Measurements from ENCODE around the gene THEM5.

Gene THEM5

GRCh38 chr1:151838222-151839081, 15.1 kb downstream of the THEM5 start:
- peak; percentile 47 for DNase-seq

GRCh38 chr1:151837884-151838221, 15.7 kb downstream of the THEM5 start:
- DNase-seq: no peak

DNA sequence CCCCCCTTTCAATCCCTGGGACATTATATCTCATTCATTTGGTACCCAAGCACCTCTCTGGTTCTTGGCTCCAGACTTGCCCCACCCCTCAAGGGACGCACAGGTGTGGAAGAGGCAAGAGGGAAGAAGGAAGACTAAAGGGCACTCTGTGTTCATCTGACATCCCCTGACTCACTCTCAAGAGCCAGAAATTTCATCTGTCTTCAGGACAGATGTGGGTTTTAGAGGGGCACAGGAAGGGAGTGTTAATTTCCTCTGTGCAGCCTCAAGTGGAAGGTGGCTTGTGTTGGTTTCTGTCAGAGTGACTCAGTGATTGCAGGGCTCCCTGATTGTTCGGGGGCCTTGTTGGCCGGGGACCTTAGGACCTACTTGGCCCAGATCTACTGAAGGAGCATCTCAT, 16.3 kb downstream of the THEM5 start:
- DNase-seq: peak; percentile 44

GRCh38 chr1:151835596-151835995, 17.9 kb downstream of the THEM5 start:
- DNase-seq: no peak

DNA sequence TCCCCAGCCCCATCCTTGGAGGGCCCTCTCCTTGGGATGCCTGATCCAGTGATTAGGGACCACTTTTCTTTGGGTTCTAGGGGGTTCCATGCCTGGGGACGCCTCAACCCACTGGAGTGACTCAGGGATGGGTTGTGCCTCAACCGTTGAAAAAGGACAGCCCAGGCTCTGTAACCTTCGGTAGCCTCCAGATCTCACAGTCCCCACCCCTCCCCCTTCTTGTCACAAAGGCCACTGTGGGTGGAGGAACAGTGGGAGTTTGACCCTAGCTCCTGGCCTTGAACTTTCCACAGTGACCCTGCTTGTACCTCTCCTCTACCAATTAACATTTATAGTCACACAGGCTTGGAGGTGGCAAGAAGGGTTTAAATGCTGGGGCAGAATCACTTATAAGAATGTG, 19.3 kb downstream of the THEM5 start:
- DNase-seq: no peak

DNA sequence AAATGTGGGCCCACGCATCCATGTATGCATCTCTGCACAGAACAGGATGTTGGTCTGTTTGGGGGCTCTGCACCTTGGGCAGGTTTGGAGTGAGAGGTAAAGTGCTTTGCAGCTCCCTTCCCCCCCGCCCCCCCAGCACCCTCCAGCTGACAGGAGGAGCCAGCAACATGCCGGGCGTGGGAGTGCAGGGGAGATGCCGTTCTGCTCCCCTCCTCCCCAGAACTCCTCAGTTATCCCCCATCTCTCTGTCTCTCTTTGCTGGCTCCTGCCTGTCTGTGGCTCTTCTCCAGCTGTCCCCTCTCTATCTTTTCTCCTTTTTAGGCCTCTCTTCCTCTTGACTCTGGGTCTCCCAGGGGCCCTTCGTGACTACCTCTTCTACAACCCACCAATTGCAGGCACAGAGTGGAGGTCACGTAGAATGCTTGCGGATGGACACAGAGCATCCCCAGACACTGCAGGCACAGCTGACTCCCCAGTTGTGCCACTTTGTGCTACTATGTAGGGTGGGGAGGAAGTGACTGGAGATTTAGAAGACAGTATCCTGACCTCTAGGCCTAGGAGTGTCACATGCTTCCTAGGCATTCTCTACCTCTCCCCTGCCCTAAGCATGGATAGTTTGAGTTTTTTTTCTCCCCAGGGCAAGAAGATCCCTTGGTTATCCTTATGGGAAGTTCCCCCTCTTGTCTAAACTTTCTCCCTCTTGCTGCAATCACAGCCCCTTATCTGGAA, 20.2 kb downstream of the THEM5 start:
- no peak for DNase-seq

DNA sequence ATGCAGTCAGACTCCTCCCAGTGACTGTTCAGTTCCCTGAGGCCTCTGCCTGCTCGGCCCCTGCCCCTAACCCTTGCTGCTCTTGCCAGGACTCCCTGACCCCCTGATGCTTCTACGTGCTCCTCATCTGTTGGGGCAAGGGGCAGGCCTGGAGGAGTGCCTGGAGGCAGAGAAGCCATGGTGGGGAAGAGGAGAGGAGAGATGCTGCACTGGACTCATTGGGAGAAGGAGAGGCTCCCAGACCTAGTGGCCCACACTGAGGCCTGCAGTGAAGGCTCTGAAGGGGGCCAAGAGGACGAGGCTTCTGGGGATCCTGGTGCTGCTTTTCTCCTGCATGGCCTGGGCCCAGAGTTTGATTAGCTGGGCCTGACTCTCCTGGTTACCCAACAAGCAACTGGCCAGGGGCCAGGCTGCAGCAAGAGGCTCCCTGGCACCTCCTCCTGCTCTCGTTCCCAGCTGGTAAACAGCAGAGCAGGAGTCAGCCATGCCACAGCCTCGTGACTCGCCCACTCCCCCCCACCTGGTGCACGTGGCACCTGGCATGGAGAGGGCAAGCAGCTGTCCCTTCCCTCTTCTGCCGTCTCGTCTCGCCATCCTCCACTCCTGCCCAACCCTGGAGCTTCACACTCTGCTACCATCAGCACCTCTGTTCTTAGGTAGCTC, 21.1 kb downstream of the THEM5 start:
- DNase-seq: no peak

GRCh38 chr1:151831605-151832004, 21.9 kb downstream of the THEM5 start, which contains the start of gene RORC:
Gene RORC (minus strand): TSS chr1:151831802. CDS start chr1:151831764, 38 bp downstream.
- no peak for DNase-seq

DNA sequence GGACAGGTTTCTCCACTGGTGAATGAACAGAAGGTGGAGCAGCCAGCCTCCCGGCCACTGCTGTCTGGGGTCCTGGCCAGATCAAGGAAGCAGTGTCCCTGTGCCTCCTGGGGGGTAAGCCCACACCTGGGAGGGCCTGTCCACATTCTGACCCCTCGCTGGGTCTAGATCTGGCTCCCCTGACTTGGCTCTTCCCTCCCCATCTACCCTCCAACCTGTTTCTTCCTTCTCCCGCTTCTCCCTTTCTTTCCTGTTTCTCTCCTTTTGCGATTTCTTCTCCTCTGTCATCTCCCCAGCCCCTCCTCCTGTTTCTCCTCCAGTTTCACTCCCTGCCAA, 22.3 kb downstream of the THEM5 start:
- no peak for DNase-seq

DNA sequence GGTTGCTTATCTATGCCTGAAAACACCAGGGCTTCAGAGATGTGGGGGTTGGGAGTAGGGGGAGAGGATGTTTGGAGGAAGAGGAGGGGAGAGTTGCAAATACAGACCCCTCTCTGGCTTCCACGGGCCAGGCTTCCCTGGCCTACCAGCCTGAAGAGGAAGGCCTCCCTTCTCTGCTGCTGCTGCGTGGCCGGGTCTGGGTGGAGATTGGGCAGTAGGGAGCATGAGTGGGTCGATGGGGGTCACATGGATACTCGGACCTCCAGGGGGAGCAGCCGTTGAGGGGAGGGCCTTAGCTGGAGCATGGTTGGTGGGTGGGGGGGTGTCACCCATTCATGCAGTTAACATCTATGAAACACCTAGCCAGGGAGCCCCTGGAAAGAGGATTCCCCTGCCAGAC, 23.5 kb downstream of the THEM5 start:
- no peak for DNase-seq

DNA sequence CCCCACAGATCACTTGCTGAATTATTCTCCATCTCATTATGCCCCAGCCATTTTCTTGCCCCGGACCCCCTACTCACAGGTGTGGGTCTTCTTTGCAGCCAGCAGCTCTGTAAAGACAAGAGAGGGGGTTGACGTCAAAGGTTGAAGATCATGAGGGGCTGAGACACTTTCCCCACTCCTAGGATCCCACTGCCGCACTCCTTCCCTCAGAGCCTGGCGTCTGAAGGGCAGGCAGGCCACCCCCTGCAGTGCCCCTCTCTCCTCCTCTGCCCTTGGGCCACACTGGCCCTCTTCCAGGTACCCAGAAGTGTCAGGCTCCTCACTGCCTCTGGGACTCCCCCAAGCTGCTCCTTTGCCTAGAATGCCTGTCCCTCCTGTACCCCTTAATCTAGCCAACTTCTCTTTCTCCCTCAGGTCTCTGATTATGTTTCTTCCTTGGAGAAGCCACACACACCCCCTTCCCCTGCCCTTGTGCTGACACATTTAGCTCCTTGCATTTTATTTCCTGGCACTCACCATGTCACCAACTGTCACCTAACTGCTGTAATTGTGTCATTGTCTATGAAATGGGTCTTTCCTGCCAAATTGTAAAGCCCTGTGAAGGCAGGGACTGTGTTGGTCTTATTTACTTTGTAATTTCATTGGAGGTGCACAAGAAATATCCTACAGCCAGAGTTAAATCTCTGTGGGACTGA, 24.0 kb downstream of the THEM5 start:
- no peak for DNase-seq

- DNase-seq: no peak
These were observed 24.6 kb downstream of the THEM5 start for GRCh38 chr1:151828921-151829320.

GRCh38 chr1:151827853-151828252, 25.7 kb downstream of the THEM5 start:
- no peak for DNase-seq

GRCh38 chr1:151825751-151826660, 27.5 kb downstream of the THEM5 start:
- DNase-seq: peak; percentile 41

DNA sequence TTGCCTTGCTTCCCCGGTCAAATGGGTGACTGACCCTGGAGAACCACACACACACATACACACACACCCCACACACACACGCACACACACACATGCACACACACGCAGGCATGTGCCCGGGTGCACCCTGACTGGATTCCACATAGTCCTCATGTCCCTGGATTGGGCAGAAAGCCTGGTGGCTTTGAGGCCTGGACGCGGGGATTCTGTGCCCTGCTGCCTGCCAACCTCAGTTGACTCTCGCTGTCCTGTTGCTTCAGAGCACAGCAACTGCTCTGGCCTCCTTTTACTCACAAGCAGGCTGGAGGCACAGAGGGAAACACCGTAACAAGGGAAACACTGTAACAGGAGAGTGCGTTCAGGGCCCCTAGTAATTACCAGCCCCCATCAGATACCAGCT, 28.3 kb downstream of the THEM5 start:
- no peak for DNase-seq

DNA sequence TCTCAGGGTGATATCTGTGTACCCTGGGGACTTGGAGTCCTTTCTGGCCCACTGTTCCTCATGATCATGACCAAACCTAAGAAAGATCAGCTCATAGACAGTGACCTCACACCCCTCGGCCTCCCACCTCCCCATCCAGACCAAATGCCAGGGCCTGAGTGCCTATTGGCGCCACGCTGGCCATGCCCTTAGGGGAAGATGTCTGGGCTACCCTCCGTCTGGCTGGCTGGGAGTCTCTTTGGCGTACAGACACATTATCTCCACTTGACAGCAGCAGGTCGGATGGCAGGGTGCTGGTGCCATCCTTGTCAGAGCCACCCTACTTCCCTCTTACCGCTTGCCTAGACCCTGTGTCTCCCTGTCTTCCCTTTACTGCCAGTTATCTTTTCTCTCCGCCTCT, 30.3 kb downstream of the THEM5 start:
- DNase-seq: no peak

DNA sequence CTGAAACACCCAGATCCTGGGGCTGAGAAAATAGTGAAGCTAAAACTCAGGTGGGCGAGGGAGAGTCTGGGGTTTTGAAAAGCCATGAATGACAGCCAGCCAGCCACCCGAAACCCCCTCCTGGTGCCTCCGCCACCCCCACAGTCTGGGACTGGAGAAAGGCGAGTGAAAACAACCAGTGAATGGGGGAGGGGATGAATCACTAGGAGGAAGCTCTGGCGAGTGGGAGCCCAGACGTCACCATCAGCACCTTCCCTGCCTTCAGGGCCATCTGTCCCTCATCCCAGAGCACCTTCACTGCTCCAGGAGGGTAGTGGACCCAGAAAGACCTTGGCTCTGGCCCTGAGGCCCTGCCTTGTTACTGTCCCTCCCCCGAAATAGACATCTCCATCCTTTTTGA, 31.1 kb downstream of the THEM5 start:
- no peak for DNase-seq

GRCh38 chr1:151820940-151821339, 32.6 kb downstream of the THEM5 start:
- DNase-seq: peak; percentile 41

- DNase-seq: no peak
These were observed 33.4 kb downstream of the THEM5 start for GRCh38 chr1:151819976-151820623.

- DNase-seq: no peak
These were observed 34.2 kb downstream of the THEM5 start for GRCh38 chr1:151819227-151819835.

GRCh38 chr1:151817353-151817730, 36.2 kb downstream of the THEM5 start:
- DNase-seq: no peak
